Measurements from ENCODE around the gene G3BP1. TPM values are rescaled to one million over a fixed set of nuclear protein-coding genes. Genes with fewer than 3 reads are reported as not detected.

The G3BP1 gene
- total and polyA plus RNA-seq, 4 donors: 26.9 to 144 (median 62.7) TPM

DNA sequence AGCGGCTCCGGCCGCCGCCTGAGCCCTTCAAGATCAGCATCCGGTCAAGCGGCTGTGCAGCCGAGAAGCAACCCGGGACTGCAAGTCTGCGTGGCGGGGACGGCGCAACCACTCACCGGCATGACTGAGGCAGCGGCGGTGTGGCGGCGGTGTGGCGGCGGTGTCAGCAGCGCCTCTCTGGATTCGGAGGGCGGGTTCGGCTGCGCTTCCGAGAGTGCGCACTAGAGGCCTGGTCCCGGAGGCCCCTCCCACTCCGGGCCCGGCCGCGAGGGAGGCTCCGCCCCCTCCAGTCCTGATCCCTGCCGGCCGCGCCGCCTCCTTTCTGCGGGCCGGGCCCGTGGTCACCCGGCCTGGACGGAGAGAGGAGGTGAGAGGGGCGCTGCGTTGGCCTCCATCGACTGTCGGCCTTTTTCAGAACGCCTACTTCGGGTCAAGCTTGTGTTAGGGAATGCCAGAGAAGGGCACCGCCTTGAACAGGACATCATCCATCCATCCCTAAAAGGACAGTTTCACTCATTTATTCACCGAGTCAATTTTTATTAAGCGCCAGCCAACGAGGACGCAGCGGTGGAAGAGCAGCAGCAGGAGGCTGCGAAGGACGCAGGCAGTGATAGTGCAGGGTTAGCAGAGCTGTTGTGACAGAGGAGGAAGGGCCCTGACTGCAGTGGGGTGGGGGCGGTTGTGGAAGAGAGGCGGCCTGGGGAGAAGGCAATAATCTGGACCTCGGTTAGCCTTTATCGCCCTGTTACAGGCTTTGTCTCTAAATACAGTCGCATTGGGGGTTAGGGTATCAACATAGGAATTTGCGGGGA lies 13.1 kb upstream of the G3BP1 start, which contains the start of gene ATOX1:
Gene ATOX1 (minus strand): TSS at position 202 of the 812 bp plus-strand sequence. CDS start 80 bp downstream, at position 122.
- TF ChIP-seq ATF3 (IDR thresholded peaks at IDR 0.05) (no peak), HNF4A (conservative IDR thresholded peaks at IDR 0.05) (no peak), JUND (IDR thresholded peaks at IDR 0.05) (no peak), ZBTB33 (IDR thresholded peaks at IDR 0.05) (no peak), HNF4G (IDR thresholded peaks at IDR 0.05) (no peak), TAF1 (conservative IDR thresholded peaks at IDR 0.05) (peak; percentile 90), NR2F2 (IDR thresholded peaks at IDR 0.05) (no peak), SP1 (IDR thresholded peaks at IDR 0.05) (peak; percentile 65), RAD21 (IDR thresholded peaks at IDR 0.05) (peak in 1 of 2 donors; percentile 50), FOXA2 (IDR thresholded peaks at IDR 0.05) (no peak), CTCF (IDR thresholded peaks at IDR 0.05; ENCODE audit: low read depth, low read length, missing input control) (peak; percentile 36), EGR1 (IDR thresholded peaks at IDR 0.05; ENCODE audit: low read depth in 2 of 2) (peak in 1 of 2 donors; percentile 14), YY1 (IDR thresholded peaks at IDR 0.05) (peak; percentile 60), FOXA1 (IDR thresholded peaks at IDR 0.05) (no peak), GABPA (IDR thresholded peaks at IDR 0.05 in 1 of 2, conservative IDR thresholded peaks at IDR 0.05 in 1 of 2) (no peak), RXRA (IDR thresholded peaks at IDR 0.05) (no peak)
- TF ChIP-seq, protein P1, sequence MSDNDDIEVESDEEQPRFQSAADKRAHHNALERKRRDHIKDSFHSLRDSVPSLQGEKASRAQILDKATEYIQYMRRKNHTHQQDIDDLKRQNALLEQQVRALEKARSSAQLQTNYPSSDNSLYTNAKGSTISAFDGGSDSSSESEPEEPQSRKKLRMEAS (IDR thresholded peaks at IDR 0.05): no peak
- TF ChIP-seq, protein P2, sequence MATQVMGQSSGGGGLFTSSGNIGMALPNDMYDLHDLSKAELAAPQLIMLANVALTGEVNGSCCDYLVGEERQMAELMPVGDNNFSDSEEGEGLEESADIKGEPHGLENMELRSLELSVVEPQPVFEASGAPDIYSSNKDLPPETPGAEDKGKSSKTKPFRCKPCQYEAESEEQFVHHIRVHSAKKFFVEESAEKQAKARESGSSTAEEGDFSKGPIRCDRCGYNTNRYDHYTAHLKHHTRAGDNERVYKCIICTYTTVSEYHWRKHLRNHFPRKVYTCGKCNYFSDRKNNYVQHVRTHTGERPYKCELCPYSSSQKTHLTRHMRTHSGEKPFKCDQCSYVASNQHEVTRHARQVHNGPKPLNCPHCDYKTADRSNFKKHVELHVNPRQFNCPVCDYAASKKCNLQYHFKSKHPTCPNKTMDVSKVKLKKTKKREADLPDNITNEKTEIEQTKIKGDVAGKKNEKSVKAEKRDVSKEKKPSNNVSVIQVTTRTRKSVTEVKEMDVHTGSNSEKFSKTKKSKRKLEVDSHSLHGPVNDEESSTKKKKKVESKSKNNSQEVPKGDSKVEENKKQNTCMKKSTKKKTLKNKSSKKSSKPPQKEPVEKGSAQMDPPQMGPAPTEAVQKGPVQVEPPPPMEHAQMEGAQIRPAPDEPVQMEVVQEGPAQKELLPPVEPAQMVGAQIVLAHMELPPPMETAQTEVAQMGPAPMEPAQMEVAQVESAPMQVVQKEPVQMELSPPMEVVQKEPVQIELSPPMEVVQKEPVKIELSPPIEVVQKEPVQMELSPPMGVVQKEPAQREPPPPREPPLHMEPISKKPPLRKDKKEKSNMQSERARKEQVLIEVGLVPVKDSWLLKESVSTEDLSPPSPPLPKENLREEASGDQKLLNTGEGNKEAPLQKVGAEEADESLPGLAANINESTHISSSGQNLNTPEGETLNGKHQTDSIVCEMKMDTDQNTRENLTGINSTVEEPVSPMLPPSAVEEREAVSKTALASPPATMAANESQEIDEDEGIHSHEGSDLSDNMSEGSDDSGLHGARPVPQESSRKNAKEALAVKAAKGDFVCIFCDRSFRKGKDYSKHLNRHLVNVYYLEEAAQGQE (IDR thresholded peaks at IDR 0.05): peak; percentile 88
- peak within 1 kb of the TSS; percentile 80 to 90 for H3K9ac ChIP-seq (ENCODE audit: low read depth in 1 of 2, low read length in 2 of 2)
- no peaks in the 10 kb centered on the region for H3K9me3 ChIP-seq (ENCODE audit: control insufficient read depth in 4 of 4, low read length in 3 of 4)
- WGBS: 7% methylated on average over 61 of the region's 61 CpGs
- H3K4me1 ChIP-seq (ENCODE audit: control insufficient read depth in 4 of 4, insufficient read depth in 4 of 4, low read length in 3 of 4): peaks cover 0 to 44% (median 30%) of the 10 kb centered on the region in 4 donors
- H3K4me3 ChIP-seq (ENCODE audit: low read depth in 1 of 3, low read length in 3 of 3): peak within 1 kb of the TSS; percentile 71 to 84 (median 78)
- no peaks in the 10 kb centered on the region for H3K36me3 ChIP-seq (ENCODE audit: control insufficient read depth in 4 of 4, insufficient read depth in 3 of 4, low read depth in 1 of 4, low read length in 3 of 4)
- DNase-seq (ENCODE audit: low spot score): peak; percentile 93
- no peaks in the 10 kb centered on the region for H3K27me3 ChIP-seq (ENCODE audit: control insufficient read depth in 4 of 4, insufficient read depth in 4 of 4, low read length in 3 of 4)
- H3K27ac ChIP-seq (ENCODE audit: low read depth in 1 of 2, low read length in 2 of 2): peak within 1 kb of the TSS; percentile 74 to 77
